HepG2 (cell line): ENCODE data around the gene ZNF3. TPM values are rescaled to one million over a fixed set of nuclear protein-coding genes. Genes with fewer than 3 reads are reported as not detected.

Experiments
- FOXM1 ChIP-seq: sonication (generic); formaldehyde crosslinking; IDR thresholded peaks from 2 replicates; pipeline ENCODE4 v1.5.0; 2020; ENCODE audit warnings: missing genetic modification reagents
- KIAA2018 ChIP-seq: sonication (generic); formaldehyde crosslinking; IDR thresholded peaks from 2 replicates; pipeline ENCODE4 v1.5.0; 2020; ENCODE audit warnings: mild to moderate bottlenecking, missing genetic modification reagents, borderline replicate concordance
- SAP130 ChIP-seq: IDR thresholded peaks from 2 replicates; pipeline ENCODE4 v1.6.1; 2016; ENCODE audit warnings: low read depth
- ZNF737 ChIP-seq: sonication (generic); formaldehyde crosslinking; IDR thresholded peaks from 2 replicates; pipeline ENCODE4 v1.5.0; 2020; ENCODE audit warnings: missing genetic modification reagents, mild to moderate bottlenecking, borderline replicate concordance
- ZNF773 ChIP-seq: sonication (generic); formaldehyde crosslinking; IDR thresholded peaks from 2 replicates; pipeline ENCODE4 v1.4.0; 2020; ENCODE audit warnings: missing genetic modification reagents, borderline replicate concordance
- ZSCAN22 ChIP-seq: sonication (generic); formaldehyde crosslinking; IDR thresholded peaks from 2 replicates; pipeline ENCODE4 v1.4.0; 2020; ENCODE audit warnings: mild to moderate bottlenecking, missing genetic modification reagents
- polyA plus RNA-seq, 8 experiments: library from polyadenylated mRNA; depleted of rRNA in 3 of 8; stranded (reverse) in 7 of 8; unstranded in 1 of 8; fragments of >200 nt; fragmentation: Illumina TruSeq in 4 of 8; extraction: Trizol in 4 of 8; gene quantifications; 2 replicates each; pipeline versions ENCODE4 v1.2.1 to v1.2.3, GENCODE V29; 2011 to 2016; ENCODE audit warnings: low read depth in 4 of 8, missing spikeins in 1 of 8, mixed read lengths in 1 of 8; ENCODE audit not compliant: insufficient read depth in 1 of 8
- total RNA-seq, 5 experiments: library from RNA; depleted of rRNA; stranded (reverse); fragments of >200 nt; fragmentation: Illumina TruSeq; extraction: Trizol; gene quantifications; 2 replicates each; pipeline ENCODE4 v1.2.3, GENCODE V29; 2016; ENCODE audit warnings: low read depth in 1 of 5
- TF ChIP-seq, protein P1 (sequence below): sonication (generic); formaldehyde crosslinking; IDR thresholded peaks from 2 replicates; pipeline ENCODE4 v1.5.0; 2020; ENCODE audit warnings: mild to moderate bottlenecking, missing genetic modification reagents
- TF ChIP-seq, protein P2 (sequence below): sonication (generic); formaldehyde crosslinking; IDR thresholded peaks from 2 replicates; pipeline ENCODE4 v1.4.0; 2020; ENCODE audit warnings: mild to moderate bottlenecking, low read depth, missing genetic modification reagents
- TF ChIP-seq, protein P3 (sequence below), 2 experiments: sonication (generic) in 1 of 2; formaldehyde crosslinking in 1 of 2; IDR thresholded peaks; 2 replicates each; pipeline versions ENCODE4 v1.5.1 to v1.6.1; 2011 to 2020; ENCODE audit warnings: borderline replicate concordance in 1 of 2, low read depth in 1 of 2, low read length in 1 of 2, mild to moderate bottlenecking in 1 of 2, missing genetic modification reagents in 1 of 2, moderate library complexity in 1 of 2
- TF ChIP-seq, protein P4 (sequence below): sonication (generic); formaldehyde crosslinking; IDR thresholded peaks from 2 replicates; pipeline ENCODE4 v1.5.0; 2020; ENCODE audit warnings: mild to moderate bottlenecking, low read depth, missing genetic modification reagents, borderline replicate concordance

The ZNF3 gene
- total and polyA plus RNA-seq, 2 of the 13 experiments (the other 11 are each of a cell fraction or from before 2014, with no cell fraction given), result 33.7 to 56.9 TPM

- TF ChIP-seq, protein P1, sequence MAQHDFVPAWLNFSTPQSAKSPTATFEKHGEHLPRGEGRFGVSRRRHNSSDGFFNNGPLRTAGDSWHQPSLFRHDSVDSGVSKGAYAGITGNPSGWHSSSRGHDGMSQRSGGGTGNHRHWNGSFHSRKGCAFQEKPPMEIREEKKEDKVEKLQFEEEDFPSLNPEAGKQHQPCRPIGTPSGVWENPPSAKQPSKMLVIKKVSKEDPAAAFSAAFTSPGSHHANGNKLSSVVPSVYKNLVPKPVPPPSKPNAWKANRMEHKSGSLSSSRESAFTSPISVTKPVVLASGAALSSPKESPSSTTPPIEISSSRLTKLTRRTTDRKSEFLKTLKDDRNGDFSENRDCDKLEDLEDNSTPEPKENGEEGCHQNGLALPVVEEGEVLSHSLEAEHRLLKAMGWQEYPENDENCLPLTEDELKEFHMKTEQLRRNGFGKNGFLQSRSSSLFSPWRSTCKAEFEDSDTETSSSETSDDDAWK (CRISPR knock-in tag), result no peak
- TF ChIP-seq FOXM1 (CRISPR knock-in tag), result no peak
- TF ChIP-seq, protein P2, sequence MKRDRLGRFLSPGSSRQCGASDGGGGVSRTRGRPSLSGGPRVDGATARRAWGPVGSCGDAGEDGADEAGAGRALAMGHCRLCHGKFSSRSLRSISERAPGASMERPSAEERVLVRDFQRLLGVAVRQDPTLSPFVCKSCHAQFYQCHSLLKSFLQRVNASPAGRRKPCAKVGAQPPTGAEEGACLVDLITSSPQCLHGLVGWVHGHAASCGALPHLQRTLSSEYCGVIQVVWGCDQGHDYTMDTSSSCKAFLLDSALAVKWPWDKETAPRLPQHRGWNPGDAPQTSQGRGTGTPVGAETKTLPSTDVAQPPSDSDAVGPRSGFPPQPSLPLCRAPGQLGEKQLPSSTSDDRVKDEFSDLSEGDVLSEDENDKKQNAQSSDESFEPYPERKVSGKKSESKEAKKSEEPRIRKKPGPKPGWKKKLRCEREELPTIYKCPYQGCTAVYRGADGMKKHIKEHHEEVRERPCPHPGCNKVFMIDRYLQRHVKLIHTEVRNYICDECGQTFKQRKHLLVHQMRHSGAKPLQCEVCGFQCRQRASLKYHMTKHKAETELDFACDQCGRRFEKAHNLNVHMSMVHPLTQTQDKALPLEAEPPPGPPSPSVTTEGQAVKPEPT (CRISPR knock-in tag), result peak; percentile 100
- no peak for TF ChIP-seq ZNF737 (CRISPR knock-in tag)
- peak; percentile 70 for TF ChIP-seq SAP130 (CRISPR knock-in tag)
- TF ChIP-seq, protein P3, sequence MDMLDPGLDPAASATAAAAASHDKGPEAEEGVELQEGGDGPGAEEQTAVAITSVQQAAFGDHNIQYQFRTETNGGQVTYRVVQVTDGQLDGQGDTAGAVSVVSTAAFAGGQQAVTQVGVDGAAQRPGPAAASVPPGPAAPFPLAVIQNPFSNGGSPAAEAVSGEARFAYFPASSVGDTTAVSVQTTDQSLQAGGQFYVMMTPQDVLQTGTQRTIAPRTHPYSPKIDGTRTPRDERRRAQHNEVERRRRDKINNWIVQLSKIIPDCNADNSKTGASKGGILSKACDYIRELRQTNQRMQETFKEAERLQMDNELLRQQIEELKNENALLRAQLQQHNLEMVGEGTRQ (IDR thresholded peaks at IDR 0.05; ENCODE audit: low read depth, low read length), result no peak
- TF ChIP-seq, protein P3 (CRISPR knock-in tag; IDR thresholded peaks at IDR 0.05; ENCODE audit: borderline replicate concordance), result no peak
- TF ChIP-seq, protein P4, sequence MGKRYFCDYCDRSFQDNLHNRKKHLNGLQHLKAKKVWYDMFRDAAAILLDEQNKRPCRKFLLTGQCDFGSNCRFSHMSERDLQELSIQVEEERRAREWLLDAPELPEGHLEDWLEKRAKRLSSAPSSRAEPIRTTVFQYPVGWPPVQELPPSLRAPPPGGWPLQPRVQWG (CRISPR knock-in tag), result no peak
- no peak for TF ChIP-seq ZSCAN22 (CRISPR knock-in tag)
- peak; percentile 63; the same call in 1 of the 2 replicates for TF ChIP-seq ZNF773 (CRISPR knock-in tag)
- no peak for TF ChIP-seq KIAA2018
These were observed 37.8 kb upstream of the ZNF3 start, which contains the start of the genes CNPY4 and TAF6 (continued) for GRCh38 chr7:100119072-100119969.
